ENCODE results near the gene ARHGAP12. TPM values are rescaled to one million over a fixed set of nuclear protein-coding genes. Genes with fewer than 3 reads are reported as not detected.
A peak's percentile ranks its signal among the peaks of the same experiment; 100 is the strongest.

ARHGAP12 gene
- polyA plus RNA-seq, 1 of the 3 experiments (the other 2 are of a cell fraction) = 8.6 TPM

- no peak for TF ChIP-seq RXRA (IDR thresholded peaks at IDR 0.05; ENCODE audit: borderline replicate concordance, low read depth)
- no peak for TF ChIP-seq USF1 (IDR thresholded peaks at IDR 0.05; ENCODE audit: borderline replicate concordance, low read depth)
- no peak for TF ChIP-seq FOXM1 (IDR thresholded peaks at IDR 0.05; ENCODE audit: low read depth)
- TF ChIP-seq EZH2phosphoT487 (IDR thresholded peaks at IDR 0.05; ENCODE audit: borderline replicate concordance, low read depth) = no peak
- no peak for TF ChIP-seq NRF1 (IDR thresholded peaks at IDR 0.05; ENCODE audit: low read depth, low read length)
- no peak for DNase-seq
- Histone ChIP-seq H2AFZ (ENCODE audit: low read depth) (no peak overlapping the region), H3K4me1 (ENCODE audit: control insufficient read depth in 1 of 2, insufficient read depth in 2 of 2, low read depth in 1 of 2, low read length in 1 of 2) (peaks cover 19 to 21% of the 10 kb centered on the region in 2 experiments), H3K9me2 (no peaks in the 10 kb centered on the region), H3F3A (replicated peaks; ENCODE audit: insufficient read depth) (peaks cover 6% of the 10 kb centered on the region), H3K9me3 (no peaks in the 10 kb centered on the region), H3K4me3 (ENCODE audit: low read depth in 2 of 2, low read length in 1 of 2) (no peak overlapping the region), H4K20me1 (ENCODE audit: insufficient read depth) (no peaks in the 10 kb centered on the region), H3K27me3 (ENCODE audit: insufficient read depth) (no peaks in the 10 kb centered on the region), H3K9ac (no peak overlapping the region), H3K36me3 (replicated peaks in 1 of 2; ENCODE audit: control insufficient read depth in 1 of 2, insufficient read depth in 2 of 2, low read length in 1 of 2) (peaks cover 9 to 16% of the 10 kb centered on the region in 2 experiments), H3K4me2 (no peak overlapping the region), H3K27ac (ENCODE audit: low read depth in 2 of 2, low read length in 1 of 2) (no peak overlapping the region), H3K79me2 (ENCODE audit: insufficient read depth) (no peaks in the 10 kb centered on the region)
- ChIA-PET POLR2A (no interaction called here), CTCF (interaction anchor here (1.1 kb wide), 1 partner anchor 356 kb away, joined by 3 read pairs; no protein-coding TSS in a partner anchor)
These were observed 94.9 kb downstream of the ARHGAP12 start for GRCh38 chr10:31833753-31834152.

GRCh38 chr10:31832261-31832660 lies 96.4 kb downstream of the ARHGAP12 start:
- POLR2A ChIA-PET = no interaction called here
- Histone ChIP-seq H3K9me2 (peaks cover 5% of the 10 kb centered on the region; the same call in 1 of the 2 replicates), H4K20me1 (ENCODE audit: insufficient read depth) (no peaks in the 10 kb centered on the region), H2AFZ (ENCODE audit: low read depth) (no peak overlapping the region), H3K27me3 (ENCODE audit: insufficient read depth) (no peaks in the 10 kb centered on the region), H3K27ac (ENCODE audit: low read depth in 2 of 2, low read length in 1 of 2) (peak overlapping the region in 1 of 2 experiments; percentile 55; a peak in 2 of 4 replicates), H3K79me2 (ENCODE audit: insufficient read depth) (peaks cover 6% of the 10 kb centered on the region; the same call in 1 of the 2 replicates), H3K4me3 (ENCODE audit: low read depth in 2 of 2, low read length in 1 of 2) (no peak overlapping the region), H3K9ac (no peak overlapping the region), H3K9me3 (no peaks in the 10 kb centered on the region), H3K4me2 (no peak overlapping the region), H3F3A (replicated peaks; ENCODE audit: insufficient read depth) (peaks cover 6% of the 10 kb centered on the region), H3K36me3 (replicated peaks in 1 of 2; ENCODE audit: control insufficient read depth in 1 of 2, insufficient read depth in 2 of 2, low read length in 1 of 2) (peaks cover 6 to 15% of the 10 kb centered on the region in 2 experiments), H3K4me1 (ENCODE audit: control insufficient read depth in 1 of 2, insufficient read depth in 2 of 2, low read depth in 1 of 2, low read length in 1 of 2) (peaks cover 19 to 21% of the 10 kb centered on the region in 2 experiments)
- DNase-seq = peak; percentile 30
- CTCF ChIA-PET = interaction anchor here (1.0 to 1.8 kb wide), 3 partner anchors 30 to 1048 kb away, joined by 3 to 5 read pairs (median 4); no protein-coding TSS in a partner anchor
- WGBS (ENCODE audit: low lambda C conversion rate) = 81% methylated on average over 1 of the region's 1 CpG
- TF ChIP-seq ELF1 (IDR thresholded peaks at IDR 0.05) (no peak), TCF12 (IDR thresholded peaks at IDR 0.05) (no peak), POLR2AphosphoS5 (IDR thresholded peaks at IDR 0.05; ENCODE audit: low read depth, low read length) (no peak), USF1 (IDR thresholded peaks at IDR 0.05; ENCODE audit: borderline replicate concordance, low read depth) (no peak), FOXM1 (IDR thresholded peaks at IDR 0.05; ENCODE audit: low read depth) (no peak), SIN3A (IDR thresholded peaks at IDR 0.05; ENCODE audit: borderline replicate concordance, low read depth, low read length) (no peak), MEF2A (IDR thresholded peaks at IDR 0.05; ENCODE audit: borderline replicate concordance, low read depth) (no peak), REST (IDR thresholded peaks at IDR 0.05; ENCODE audit: low read depth, low read length) (no peak), YY1 (IDR thresholded peaks at IDR 0.05; ENCODE audit: low read depth) (no peak), USF2 (IDR thresholded peaks at IDR 0.05; ENCODE audit: borderline replicate concordance, low read depth, low read length) (no peak), GABPA (IDR thresholded peaks at IDR 0.05; ENCODE audit: low read depth) (no peak), EP300 (IDR thresholded peaks at IDR 0.05; ENCODE audit: borderline replicate concordance in 1 of 2, low read depth in 1 of 2, low read length in 1 of 2) (peak in 1 of 2 experiments; percentile 48; a peak in 1 of 4 replicates), EZH2phosphoT487 (IDR thresholded peaks at IDR 0.05; ENCODE audit: borderline replicate concordance, low read depth) (no peak), RXRA (IDR thresholded peaks at IDR 0.05; ENCODE audit: borderline replicate concordance, low read depth) (no peak), FOSL2 (IDR thresholded peaks at IDR 0.05; ENCODE audit: borderline replicate concordance, low read depth) (no peak), CTCF (IDR thresholded peaks at IDR 0.05) (no peak), PBX3 (IDR thresholded peaks at IDR 0.05) (no peak)
